Measurements from ENCODE around the gene POLD1.

- TF ChIP-seq MYNN (CRISPR knock-in tag; IDR thresholded peaks at IDR 0.05; ENCODE audit: low read depth), result no peak
- TF ChIP-seq TP53 (CRISPR knock-in tag; conservative IDR thresholded peaks at IDR 0.05), result no peak
- no peak for TF ChIP-seq CTCF (CRISPR knock-in tag; IDR thresholded peaks at IDR 0.05)
These were observed 17.7 kb downstream of the POLD1 start for GRCh38 chr19:50401605-50402450.

All from HepG2 (cell line).